ENCODE results near the gene PTPRT.

The PTPRT gene

DNA sequence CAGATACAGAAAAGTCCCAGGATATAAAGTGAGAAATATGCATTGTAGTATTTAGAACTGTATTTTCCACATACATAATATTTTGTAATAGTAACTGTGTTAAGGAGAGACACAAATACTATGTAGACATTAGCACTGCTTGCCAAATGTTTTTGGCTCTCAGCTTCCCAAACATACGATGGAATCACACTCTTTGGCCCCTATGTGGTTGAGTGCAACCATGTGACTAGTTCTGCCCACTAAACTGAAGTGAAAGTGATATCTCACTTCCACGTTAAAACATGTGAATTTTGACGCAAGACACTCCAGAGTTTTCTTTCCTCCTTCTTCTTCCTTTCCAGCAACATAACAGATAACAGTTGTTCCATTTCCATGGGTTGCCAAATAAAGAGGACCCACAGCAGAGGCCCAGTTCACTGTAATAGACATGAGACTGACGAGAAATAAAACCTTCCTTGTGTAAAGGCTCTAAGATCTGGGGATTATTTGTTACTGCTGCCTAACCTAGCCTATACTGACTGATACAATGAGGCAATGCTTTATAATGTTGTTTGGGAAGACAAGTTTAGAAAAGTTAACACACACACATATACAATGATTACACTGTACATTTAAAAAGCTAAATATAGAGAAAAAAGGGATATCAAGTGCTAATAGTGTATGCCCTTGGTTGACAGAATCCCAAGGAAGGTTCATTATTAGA is 97.2 kb downstream of the PTPRT start:
- no peak overlapping the region for H3K4me3 ChIP-seq
- TF ChIP-seq, protein P1, sequence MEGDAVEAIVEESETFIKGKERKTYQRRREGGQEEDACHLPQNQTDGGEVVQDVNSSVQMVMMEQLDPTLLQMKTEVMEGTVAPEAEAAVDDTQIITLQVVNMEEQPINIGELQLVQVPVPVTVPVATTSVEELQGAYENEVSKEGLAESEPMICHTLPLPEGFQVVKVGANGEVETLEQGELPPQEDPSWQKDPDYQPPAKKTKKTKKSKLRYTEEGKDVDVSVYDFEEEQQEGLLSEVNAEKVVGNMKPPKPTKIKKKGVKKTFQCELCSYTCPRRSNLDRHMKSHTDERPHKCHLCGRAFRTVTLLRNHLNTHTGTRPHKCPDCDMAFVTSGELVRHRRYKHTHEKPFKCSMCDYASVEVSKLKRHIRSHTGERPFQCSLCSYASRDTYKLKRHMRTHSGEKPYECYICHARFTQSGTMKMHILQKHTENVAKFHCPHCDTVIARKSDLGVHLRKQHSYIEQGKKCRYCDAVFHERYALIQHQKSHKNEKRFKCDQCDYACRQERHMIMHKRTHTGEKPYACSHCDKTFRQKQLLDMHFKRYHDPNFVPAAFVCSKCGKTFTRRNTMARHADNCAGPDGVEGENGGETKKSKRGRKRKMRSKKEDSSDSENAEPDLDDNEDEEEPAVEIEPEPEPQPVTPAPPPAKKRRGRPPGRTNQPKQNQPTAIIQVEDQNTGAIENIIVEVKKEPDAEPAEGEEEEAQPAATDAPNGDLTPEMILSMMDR (IDR thresholded peaks at IDR 0.05), result no peak
- no peak overlapping the region for H3K27ac ChIP-seq
- DNase-seq (ENCODE audit: low spot score), result no peak

DNA sequence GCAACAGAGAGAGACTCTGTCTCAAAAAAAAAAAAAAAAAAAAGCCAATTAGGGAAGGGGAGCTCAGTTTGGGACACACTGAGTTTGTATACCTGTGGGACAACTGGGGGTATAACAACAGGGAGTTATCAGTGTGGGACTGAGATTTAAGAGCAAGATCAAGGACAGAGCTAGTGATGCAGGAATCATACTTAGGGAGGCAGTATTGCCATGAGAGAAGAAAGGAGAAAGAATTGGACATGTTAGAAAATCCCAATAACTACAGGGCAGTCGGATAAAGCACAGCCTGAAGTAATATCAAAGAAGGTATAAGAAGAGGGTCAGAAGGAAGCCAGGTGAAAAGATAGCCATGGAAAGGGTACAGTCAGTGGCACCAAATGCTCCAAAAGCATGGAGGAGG is 121.2 kb downstream of the PTPRT start:
- no peak overlapping the region for H3K4me3 ChIP-seq
- TF ChIP-seq, protein P1 (IDR thresholded peaks at IDR 0.05), result no peak
- no peak overlapping the region for H3K27ac ChIP-seq
- DNase-seq (ENCODE audit: low spot score), result no peak

DNA sequence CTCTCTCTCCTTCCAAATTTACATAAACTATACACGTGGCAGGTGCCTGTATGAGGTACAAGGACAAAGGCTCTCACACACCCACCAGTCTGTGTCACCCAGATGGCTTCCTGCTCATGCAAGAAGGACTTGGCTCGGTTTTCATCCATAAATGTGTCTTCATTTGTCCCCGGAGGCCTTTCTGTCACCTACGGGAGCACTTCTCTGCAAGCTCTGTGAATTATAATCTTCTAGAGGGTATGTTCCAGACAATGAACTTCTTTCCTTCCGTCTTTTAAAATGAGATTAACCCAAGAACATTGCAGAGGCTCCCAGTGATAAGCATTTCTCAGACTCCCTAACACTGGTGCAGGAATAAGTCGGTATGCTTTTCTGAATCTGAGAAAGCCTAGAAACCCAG is 123.6 kb downstream of the PTPRT start:
- Histone ChIP-seq H3K4me3 (no peak overlapping the region), H3K27ac (no peak overlapping the region)
- TF ChIP-seq, protein P1 (IDR thresholded peaks at IDR 0.05), result no peak
- no peak for DNase-seq (ENCODE audit: low spot score)

DNA sequence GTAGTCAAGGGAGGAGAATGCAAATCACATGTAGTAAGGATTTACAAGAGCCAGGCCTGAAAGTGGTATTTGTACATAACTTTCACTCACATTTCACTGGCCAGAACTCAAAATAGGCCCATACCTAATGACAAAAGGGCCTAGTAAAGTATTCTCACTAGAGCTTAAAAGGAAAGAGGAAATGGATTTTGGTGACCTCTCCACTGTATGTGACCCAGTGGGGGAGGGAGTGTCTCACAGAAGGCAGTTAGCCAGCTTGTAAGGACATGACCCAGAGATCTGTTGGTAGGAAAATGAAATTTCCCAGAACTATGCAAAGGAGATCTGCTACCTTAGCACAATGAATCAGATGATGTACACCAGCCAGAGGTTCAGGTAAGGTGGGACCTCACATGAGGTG is 124.4 kb downstream of the PTPRT start:
- Histone ChIP-seq H3K4me3 (no peak overlapping the region), H3K27ac (no peak overlapping the region)
- TF ChIP-seq, protein P1 (IDR thresholded peaks at IDR 0.05), result no peak
- DNase-seq (ENCODE audit: low spot score), result no peak

DNA sequence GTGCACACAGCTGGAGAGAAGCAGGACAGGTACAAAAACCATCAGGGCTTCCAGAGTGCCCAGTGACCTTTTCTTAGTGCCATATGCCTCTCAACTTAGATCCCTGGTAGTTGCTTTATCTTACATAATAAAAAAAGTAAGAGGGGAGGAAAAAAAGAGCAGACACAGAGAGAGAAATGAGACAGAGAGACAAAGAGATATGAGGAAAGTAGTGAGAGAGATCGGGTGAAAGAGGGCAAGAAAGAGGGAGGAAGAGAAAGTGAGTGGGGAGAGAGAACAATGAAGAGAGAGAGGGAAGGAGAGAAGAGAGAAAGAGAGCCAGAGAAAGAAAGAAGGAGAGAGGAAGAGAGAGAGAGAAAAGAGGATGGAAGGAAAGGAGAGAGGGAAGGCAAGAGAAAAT is 131.6 kb downstream of the PTPRT start:
- no peak for DNase-seq (ENCODE audit: low spot score)
- TF ChIP-seq, protein P1 (IDR thresholded peaks at IDR 0.05), result no peak

DNA sequence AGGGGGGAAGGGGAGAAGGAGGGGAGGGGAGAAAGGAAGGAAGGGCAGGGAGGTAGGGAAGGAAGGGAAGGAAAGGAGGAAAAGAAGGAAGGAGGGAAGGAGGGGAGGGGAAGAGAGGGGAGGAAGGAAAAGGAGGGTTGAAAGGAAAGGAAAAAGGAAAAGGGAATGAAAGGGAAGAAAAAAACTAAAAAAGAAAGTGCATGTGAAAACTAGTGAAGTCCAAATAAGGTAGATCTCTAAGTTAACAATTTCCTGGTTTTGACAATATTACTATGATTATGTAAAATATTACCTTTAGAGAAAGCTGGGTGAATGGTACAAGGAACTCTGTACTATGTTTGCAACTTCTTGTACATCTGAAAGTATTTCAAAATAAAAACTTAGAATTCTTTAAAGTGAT is 132.4 kb downstream of the PTPRT start:
- no peak overlapping the region for H3K27ac ChIP-seq

More for the DNA sequence above, 131.6 kb downstream of the PTPRT start:
- Histone ChIP-seq H3K27ac (no peak overlapping the region), H3K4me3 (no peak overlapping the region)

More for the DNA sequence above, 132.4 kb downstream of the PTPRT start:
- no peak overlapping the region for H3K4me3 ChIP-seq
- DNase-seq (ENCODE audit: low spot score), result no peak
- TF ChIP-seq, protein P1 (IDR thresholded peaks at IDR 0.05), result no peak
